ENCODE data around the gene FBXO46. TPM values are rescaled to one million over a fixed set of nuclear protein-coding genes. Genes with fewer than 3 reads are reported as not detected.

Gene FBXO46
- total RNA-seq, 6 experiments from 2014 or later: 8.4 to 14.5 (median 11.0) TPM

GRCh38 chr19:45716359-45717130 lies 14.2 kb downstream of the FBXO46 start:
- Mint-ChIP-seq H3K36me3 (ENCODE audit: low read depth) (peaks cover 9% of the 10 kb centered on the region), H3K27me3 (ENCODE audit: insufficient read depth) (0 out of 2 replicates have a peak, but pooled peaks cover 1% of the 10 kb centered on the region), H3K4me1 (ENCODE audit: low read depth) (peaks cover 33% of the 10 kb centered on the region), H3K9me3 (no peaks in the 10 kb centered on the region), H3K4me3 (peak overlapping the region; percentile 94), H3K27ac (peak overlapping the region; percentile 98)
- no peak for DNase-seq
- TF ChIP-seq CTCF (IDR thresholded peaks at IDR 0.05): no peak

DNA sequence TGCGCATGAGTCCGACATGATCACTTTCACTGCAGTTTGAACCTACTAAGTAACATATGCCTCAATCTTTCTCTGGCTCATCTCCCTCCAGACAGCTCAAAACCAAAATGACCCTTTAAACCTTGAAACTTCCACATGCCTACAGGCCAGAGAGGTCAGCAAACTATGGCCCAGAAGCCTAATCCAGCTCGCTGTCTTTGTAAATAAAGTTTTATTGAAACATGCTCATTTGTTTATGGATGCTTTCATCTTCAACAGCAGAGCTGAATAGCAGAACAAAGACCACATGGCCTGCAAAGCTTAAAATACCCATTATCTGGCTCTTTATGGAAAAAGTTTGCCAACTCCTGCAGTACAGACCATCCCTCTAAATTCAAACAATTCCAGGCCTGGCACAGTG lies 15.6 kb downstream of the FBXO46 start:
- H3K4me3 Mint-ChIP-seq: no peak overlapping the region
- H3K27me3 Mint-ChIP-seq (ENCODE audit: insufficient read depth): 0 out of 2 replicates have a peak, but pooled peaks cover 1% of the 10 kb centered on the region
- no peak overlapping the region for H3K27ac Mint-ChIP-seq
- peaks cover 28% of the 10 kb centered on the region for H3K4me1 Mint-ChIP-seq (ENCODE audit: low read depth)
- no peak for DNase-seq
- peaks cover 15% of the 10 kb centered on the region for H3K36me3 Mint-ChIP-seq (ENCODE audit: low read depth)
- TF ChIP-seq CTCF (IDR thresholded peaks at IDR 0.05): no peak
- no peaks in the 10 kb centered on the region for H3K9me3 Mint-ChIP-seq

DNA sequence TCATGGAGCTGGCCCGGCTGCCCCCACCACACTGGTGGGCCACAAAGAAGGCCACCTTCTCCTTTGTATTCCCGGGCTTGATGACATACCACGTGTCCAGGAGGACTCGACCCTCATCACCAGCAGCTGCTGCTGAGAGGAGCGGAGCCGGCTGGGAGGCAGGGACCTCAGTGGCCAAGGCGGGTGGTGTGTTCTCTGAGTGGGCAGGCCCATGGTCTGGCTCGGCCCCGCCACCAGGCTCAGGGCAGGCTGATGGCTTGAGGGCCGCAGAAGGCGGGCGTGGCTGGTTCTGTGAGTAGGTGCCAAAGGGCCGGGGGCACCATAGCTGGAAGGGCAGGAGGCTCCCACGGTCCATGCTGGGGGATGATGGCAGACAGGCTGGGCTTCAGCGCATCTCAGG lies 17.6 kb downstream of the FBXO46 start:
- 0 out of 2 replicates have a peak, but pooled peaks cover 1% of the 10 kb centered on the region for H3K27me3 Mint-ChIP-seq (ENCODE audit: insufficient read depth)
- H3K27ac Mint-ChIP-seq: no peak overlapping the region
- H3K4me3 Mint-ChIP-seq: no peak overlapping the region
- H3K36me3 Mint-ChIP-seq (ENCODE audit: low read depth): peaks cover 14% of the 10 kb centered on the region
- TF ChIP-seq CTCF (IDR thresholded peaks at IDR 0.05): no peak
- H3K4me1 Mint-ChIP-seq (ENCODE audit: low read depth): peaks cover 21% of the 10 kb centered on the region
- H3K9me3 Mint-ChIP-seq: no peaks in the 10 kb centered on the region
- no peak for DNase-seq

DNA sequence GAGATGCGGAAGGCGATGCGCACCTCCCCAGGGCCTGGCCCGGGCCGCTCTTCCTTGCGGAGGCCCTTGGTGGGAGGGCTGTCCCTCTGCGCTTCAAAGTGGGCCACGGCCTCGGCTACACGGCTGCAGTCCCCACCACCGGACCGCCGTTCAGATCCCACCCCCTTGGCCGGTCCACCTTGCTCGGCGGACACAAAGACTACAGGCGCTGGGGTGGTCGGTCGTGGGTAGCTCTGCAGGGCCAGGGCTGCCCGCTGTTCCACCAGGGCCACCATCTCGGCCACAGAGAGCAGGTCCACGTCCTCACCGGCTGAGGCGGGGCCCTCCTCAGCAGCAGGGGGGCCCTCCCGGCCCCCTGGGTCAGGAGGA lies 18.0 kb downstream of the FBXO46 start:
- Mint-ChIP-seq H3K9me3 (no peaks in the 10 kb centered on the region), H3K4me3 (no peak overlapping the region), H3K4me1 (ENCODE audit: low read depth) (peaks cover 17% of the 10 kb centered on the region), H3K36me3 (ENCODE audit: low read depth) (peaks cover 14% of the 10 kb centered on the region), H3K27ac (no peak overlapping the region), H3K27me3 (ENCODE audit: insufficient read depth) (0 out of 2 replicates have a peak, but pooled peaks cover 1% of the 10 kb centered on the region)
- DNase-seq: no peak
- no peak for TF ChIP-seq CTCF (IDR thresholded peaks at IDR 0.05)

- Mint-ChIP-seq H3K4me3 (no peak overlapping the region), H3K27ac (no peak overlapping the region)
These were observed 18.6 kb downstream of the FBXO46 start for GRCh38 chr19:45711851-45712698.

More at GRCh38 chr19:45711851-45712698, 18.6 kb downstream of the FBXO46 start:
- H3K36me3 Mint-ChIP-seq (ENCODE audit: low read depth): peaks cover 14% of the 10 kb centered on the region
- no peaks in the 10 kb centered on the region for H3K9me3 Mint-ChIP-seq
- TF ChIP-seq CTCF (IDR thresholded peaks at IDR 0.05): no peak
- H3K27me3 Mint-ChIP-seq (ENCODE audit: insufficient read depth): 0 out of 2 replicates have a peak, but pooled peaks cover 1% of the 10 kb centered on the region
- peaks cover 12% of the 10 kb centered on the region for H3K4me1 Mint-ChIP-seq (ENCODE audit: low read depth)
- DNase-seq: no peak
